ENCODE measurements around the gene ADAM23. TPM values are rescaled to one million over a fixed set of nuclear protein-coding genes. Genes with fewer than 3 reads are reported as not detected.

Gene ADAM23
- total RNA-seq, 1 experiment from 2014 or later: not detected

- no peak for DNase-seq (ENCODE audit: low read depth)
Measured at GRCh38 chr2:206639636-206640035, 196.3 kb downstream of the ADAM23 start.

GRCh38 chr2:206641226-206641625 is 197.9 kb downstream of the ADAM23 start:
- no peak for DNase-seq (ENCODE audit: low read depth)

- DNase-seq (ENCODE audit: low read depth): peak; percentile 59
Measured at GRCh38 chr2:206642075-206643025, 199.0 kb downstream of the ADAM23 start, which contains the start of gene FAM237A. Gene FAM237A, plus strand, starts transcription at chr2:206642487. Its CDS starts 1,750 bp downstream, at chr2:206644237.

GRCh38 chr2:206647985-206648384 is 204.7 kb downstream of the ADAM23 start:
- DNase-seq (ENCODE audit: low read depth): no peak

- DNase-seq (ENCODE audit: low read depth): peak; percentile 23
Measured at GRCh38 chr2:206657087-206657486, 213.8 kb downstream of the ADAM23 start.

- DNase-seq (ENCODE audit: low read depth): no peak
Measured at GRCh38 chr2:206665251-206665650, 221.9 kb downstream of the ADAM23 start.

Other genes with a start within 250 kb of the ADAM23 start
- 9.6 and 10.0 TPM in 2 replicates for gene ZDBF2, start 168.9 kb upstream of the ADAM23 start, total RNA-seq (2014; rRNA removed; shearing (Covaris generic))
- gene FAM237A, start 199.0 kb downstream of the ADAM23 start, total RNA-seq (2014; rRNA removed; shearing (Covaris generic)): not detected in 2 replicates